ENCODE measurements around the gene ERCC6L2.

DNA sequence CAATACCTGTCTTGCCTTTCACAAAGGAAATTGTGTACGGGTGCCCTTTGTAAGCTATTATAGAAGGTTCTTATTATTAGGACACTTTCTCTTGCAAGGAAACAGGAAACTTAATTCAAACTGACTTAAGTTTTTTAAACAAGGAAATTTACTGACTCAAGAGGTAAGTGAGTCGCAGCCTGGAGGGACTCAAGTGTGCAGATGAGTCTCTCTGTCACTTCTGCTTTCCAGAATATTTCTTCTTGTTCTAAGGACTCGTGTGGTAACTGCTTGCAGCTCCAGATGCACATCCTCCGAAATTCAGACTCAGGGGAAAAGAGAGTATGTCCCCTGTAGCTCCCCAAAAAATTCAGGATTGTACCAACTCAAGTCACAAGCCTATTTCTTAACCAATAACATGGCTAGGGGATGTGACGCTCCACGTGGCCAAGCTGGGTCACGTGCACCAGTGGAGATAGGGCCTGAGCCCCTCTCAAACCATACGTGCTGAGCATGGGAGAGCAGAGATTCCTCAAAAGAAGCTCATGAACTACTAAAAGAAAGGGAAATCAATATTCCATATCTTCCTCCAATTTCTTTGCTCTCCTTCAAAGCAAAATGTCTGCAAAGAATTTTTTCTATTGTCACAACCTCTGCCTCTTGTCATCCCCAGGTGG, 49.2 kb upstream of the ERCC6L2 start:
- TF ChIP-seq, protein P1, sequence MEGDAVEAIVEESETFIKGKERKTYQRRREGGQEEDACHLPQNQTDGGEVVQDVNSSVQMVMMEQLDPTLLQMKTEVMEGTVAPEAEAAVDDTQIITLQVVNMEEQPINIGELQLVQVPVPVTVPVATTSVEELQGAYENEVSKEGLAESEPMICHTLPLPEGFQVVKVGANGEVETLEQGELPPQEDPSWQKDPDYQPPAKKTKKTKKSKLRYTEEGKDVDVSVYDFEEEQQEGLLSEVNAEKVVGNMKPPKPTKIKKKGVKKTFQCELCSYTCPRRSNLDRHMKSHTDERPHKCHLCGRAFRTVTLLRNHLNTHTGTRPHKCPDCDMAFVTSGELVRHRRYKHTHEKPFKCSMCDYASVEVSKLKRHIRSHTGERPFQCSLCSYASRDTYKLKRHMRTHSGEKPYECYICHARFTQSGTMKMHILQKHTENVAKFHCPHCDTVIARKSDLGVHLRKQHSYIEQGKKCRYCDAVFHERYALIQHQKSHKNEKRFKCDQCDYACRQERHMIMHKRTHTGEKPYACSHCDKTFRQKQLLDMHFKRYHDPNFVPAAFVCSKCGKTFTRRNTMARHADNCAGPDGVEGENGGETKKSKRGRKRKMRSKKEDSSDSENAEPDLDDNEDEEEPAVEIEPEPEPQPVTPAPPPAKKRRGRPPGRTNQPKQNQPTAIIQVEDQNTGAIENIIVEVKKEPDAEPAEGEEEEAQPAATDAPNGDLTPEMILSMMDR (IDR thresholded peaks at IDR 0.05 in 2 of 3, conservative IDR thresholded peaks at IDR 0.05 in 1 of 3; ENCODE audit: borderline replicate concordance in 1 of 3, insufficient read depth in 1 of 3, low read depth in 2 of 3, low read length in 2 of 3): no peak
- no peak for TF ChIP-seq POLR2A (IDR thresholded peaks at IDR 0.05; ENCODE audit: borderline replicate concordance, extremely low read depth, insufficient read depth, insufficient read length)
- no peak for TF ChIP-seq EZH2 (IDR thresholded peaks at IDR 0.05)
- TF ChIP-seq, protein P2, sequence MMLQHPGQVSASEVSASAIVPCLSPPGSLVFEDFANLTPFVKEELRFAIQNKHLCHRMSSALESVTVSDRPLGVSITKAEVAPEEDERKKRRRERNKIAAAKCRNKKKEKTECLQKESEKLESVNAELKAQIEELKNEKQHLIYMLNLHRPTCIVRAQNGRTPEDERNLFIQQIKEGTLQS (IDR thresholded peaks at IDR 0.05): no peak
- no peak for TF ChIP-seq RAD21 (IDR thresholded peaks at IDR 0.05; ENCODE audit: low read depth)
- no peak for TF ChIP-seq POLR2AphosphoS5 (IDR thresholded peaks at IDR 0.05; ENCODE audit: low read depth, low read length)
- TF ChIP-seq MAX (IDR thresholded peaks at IDR 0.05): no peak
- no peak for TF ChIP-seq SRF (IDR thresholded peaks at IDR 0.05; ENCODE audit: low read depth)
- no peak for TF ChIP-seq JUND (IDR thresholded peaks at IDR 0.05)
- no peak for TF ChIP-seq SP1 (IDR thresholded peaks at IDR 0.05; ENCODE audit: low read depth)
- TF ChIP-seq CEBPB (IDR thresholded peaks at IDR 0.05; ENCODE audit: low read depth): no peak
- TF ChIP-seq ZBTB33 (IDR thresholded peaks at IDR 0.05; ENCODE audit: extremely low read depth, insufficient replicate concordance, low read length): no peak
- TF ChIP-seq REST (IDR thresholded peaks at IDR 0.05; ENCODE audit: low read depth): no peak
- no peak for TF ChIP-seq YY1 (IDR thresholded peaks at IDR 0.05; ENCODE audit: extremely low read depth, insufficient replicate concordance, low read depth, low read length)
